ENCODE measurements around the gene PRPH2.
A peak's percentile ranks its signal among the peaks of the same experiment; 100 is the strongest.
"Not testable (repeated sequence)": the region's sequence is repeated elsewhere in the genome, so short reads cannot be mapped to it uniquely, and the experiment has no call there.

PRPH2 gene

DNA sequence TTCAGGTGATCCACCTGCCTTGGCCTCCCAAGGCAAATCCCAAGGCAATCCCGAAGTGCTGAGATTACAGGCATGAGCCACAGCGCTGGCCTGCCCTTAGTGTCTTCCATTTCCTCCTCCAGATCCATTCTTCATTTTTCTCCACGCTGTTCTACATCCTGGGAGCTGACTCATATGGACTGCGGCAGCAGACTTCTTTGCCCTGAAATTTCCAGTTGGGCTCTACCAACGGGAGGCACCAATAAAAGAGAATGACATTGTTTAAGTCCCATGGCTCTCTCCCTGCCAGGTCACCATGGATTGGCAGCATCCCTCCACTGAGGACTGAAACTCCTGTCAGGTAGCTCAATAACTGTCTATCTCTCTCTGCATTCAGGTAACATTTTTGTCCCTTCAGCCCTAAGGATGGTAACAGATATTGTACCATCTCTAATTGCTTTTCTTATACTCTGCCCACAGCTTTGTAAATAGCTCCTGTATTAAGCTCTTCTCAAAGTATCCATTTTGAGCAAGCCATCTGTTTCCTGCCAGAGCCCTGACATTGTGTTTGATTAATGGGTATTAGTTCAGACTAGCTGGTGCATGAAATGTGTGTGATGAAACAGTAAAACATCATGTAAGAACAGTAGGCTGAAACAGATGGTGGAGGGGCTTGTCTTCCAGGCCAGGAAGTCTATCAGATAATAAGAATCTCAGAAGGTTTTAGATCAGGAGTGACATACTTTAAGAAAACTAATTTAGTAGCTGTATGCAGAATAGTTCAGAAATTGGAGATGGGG lies 19.9 kb upstream of the PRPH2 start:
- peak; percentile 99 for DNase-seq

- DNase-seq: no peak
Observed at GRCh38 chr6:42740725-42741124, 18.3 kb upstream of the PRPH2 start.

DNA sequence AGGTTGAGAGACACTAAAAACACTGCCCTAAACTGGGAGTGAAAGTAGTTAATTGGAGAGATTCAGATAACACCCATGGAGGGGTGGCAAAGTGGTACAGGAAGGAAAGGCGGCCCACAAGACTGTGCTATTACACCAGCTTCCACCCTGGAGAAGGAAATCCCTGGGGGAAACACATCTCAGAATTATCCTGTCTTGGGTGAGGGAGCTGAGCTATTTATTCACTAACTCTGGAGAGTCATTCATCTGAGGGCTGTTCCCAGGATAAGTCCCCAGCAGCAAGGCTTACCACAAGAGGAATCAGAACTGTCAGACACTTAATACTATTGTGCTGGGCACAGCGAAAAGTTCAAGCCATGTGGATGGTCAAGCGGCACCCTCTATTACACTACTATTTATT lies 13.6 kb upstream of the PRPH2 start:
- peak; percentile 76 for DNase-seq

DNA sequence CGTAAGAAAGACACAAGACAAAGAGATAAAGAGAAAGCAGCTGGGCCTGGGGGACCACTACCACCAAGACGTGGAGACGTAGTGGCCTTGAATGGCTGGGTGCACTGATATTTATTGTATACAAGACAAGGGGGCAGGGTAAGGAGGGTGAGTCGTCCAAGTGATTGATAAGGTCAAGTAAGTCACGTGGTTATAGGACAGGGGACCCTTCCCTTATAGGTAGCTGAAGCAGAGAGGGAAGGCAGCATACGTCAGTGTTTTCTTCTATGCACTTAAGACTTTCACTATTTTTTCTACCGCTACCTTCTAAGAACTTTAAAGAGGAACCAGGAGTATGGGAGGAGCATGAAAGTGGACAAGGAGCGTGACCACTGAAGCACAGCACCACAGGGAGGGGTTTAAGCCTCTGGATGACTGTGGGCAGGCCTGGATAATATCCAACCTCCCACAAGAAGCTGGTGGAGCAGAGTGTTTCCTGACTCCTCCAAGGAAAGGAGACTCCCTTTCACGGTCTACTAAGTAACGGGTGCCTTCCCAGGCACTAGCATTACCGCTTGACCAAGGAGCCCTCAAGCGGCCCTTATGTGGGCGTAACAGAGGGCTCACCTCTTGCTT lies 11.6 kb upstream of the PRPH2 start:
- not testable (repeated sequence) for DNase-seq

GRCh38 chr6:42729731-42730130 lies 7.3 kb upstream of the PRPH2 start:
- DNase-seq: no peak

DNA sequence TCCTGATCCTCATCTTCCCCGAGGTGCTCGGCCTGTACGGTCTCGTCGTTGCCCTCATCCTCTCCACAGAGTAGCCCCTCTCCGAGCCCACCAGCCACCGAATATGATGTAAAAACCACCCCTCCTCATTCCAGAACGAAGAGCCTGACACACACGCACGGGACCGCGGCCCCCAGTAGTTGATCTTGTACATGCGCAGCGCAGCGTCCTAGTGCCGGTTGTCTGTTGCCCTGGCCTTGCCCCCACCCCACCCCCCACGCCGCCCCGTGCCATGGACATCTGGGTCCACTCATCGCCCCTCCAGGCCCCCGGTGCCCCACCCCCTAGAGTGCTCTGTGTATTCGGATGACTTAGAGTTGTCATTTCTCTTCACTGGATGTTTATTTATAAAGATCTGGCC lies 5.2 kb upstream of the PRPH2 start:
- no peak for DNase-seq

DNA sequence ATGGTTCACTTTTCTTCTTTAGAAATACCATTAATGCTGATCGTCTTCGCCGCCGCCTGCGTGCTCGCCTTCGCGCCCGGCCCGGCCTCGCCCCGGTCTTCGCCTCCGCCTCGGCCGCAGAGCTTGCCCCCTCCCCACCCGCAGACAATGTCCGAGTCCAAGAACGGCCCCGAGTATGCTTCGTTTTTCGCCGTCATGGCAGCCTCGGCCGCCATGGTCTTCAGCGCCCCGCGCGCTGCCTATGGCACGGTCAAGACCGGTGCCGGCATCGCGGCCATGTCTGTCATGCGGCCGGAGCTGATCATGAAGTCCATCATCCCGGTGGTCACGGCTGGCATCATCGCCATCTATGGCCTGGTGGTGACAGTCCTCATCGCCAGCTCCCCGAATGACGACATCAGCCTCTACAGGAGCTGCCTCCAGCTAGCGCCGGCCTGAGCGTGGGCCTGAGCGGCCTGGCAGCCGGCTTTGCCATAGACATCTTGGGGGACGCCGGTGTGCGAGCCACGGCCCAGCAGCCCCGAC lies 4.8 kb upstream of the PRPH2 start:
- DNase-seq: no peak

GRCh38 chr6:42726485-42727086 lies 4.2 kb upstream of the PRPH2 start:
- DNase-seq: peak; percentile 94

GRCh38 chr6:42726026-42726425 lies 3.6 kb upstream of the PRPH2 start:
- no peak for DNase-seq

GRCh38 chr6:42724825-42725224 lies 2.4 kb upstream of the PRPH2 start:
- no peak for DNase-seq

- DNase-seq: peak; percentile 37
Observed at GRCh38 chr6:42720739-42721138, 1.7 kb downstream of the PRPH2 start.

GRCh38 chr6:42715871-42716270 lies 6.5 kb downstream of the PRPH2 start:
- no peak for DNase-seq

DNA sequence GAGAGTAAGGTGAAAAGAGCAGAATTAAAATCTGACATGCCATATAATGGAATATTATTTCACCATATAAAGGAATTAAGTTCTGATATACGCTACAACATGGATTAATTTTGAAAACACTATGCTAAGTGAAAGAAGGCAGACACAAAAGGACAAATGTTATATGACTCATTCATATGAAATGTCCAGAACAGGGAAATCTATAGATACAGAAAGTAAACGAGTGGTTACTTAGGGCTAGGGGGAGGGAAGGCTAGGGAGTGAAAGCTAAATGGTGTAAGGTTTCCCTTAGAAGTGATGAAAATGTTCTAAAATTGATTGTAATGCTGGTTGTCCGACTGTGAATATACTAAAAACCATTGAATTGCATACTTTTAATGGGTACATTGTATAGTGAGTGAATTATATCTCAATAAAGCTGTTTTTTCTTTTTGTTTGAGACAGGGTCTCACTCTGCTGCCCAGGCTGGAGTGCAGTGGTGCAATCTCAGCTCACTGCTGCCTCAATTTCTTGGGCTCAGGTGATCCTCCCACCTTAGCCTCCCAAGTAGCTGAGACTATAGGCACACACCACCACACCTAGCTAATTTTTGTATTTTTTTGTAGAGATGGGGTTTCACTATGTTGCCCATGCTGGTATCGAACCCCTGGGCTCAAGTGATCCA lies 8.2 kb downstream of the PRPH2 start:
- no peak for DNase-seq

DNA sequence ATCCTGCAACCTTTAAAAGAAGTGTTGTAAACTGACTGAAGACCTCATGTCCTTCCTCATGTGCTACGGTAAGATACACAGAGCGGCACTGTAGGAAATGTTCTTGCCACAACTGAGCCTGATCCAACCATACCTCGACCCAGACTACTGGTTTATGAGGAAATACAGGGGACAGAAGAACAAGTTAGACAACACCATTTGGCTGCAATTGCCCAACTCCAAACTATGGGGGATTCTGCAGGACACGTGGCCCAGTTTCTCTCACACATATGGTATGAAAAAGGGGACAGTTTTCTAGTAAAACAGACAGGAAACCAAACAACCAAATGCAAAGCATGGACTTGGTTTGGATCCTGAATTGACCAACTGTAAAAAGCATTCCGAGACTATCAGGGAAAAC lies 10.5 kb downstream of the PRPH2 start:
- DNase-seq: no peak

- DNase-seq: peak; percentile 99
Observed at GRCh38 chr6:42710316-42710715, 12.1 kb downstream of the PRPH2 start.

DNA sequence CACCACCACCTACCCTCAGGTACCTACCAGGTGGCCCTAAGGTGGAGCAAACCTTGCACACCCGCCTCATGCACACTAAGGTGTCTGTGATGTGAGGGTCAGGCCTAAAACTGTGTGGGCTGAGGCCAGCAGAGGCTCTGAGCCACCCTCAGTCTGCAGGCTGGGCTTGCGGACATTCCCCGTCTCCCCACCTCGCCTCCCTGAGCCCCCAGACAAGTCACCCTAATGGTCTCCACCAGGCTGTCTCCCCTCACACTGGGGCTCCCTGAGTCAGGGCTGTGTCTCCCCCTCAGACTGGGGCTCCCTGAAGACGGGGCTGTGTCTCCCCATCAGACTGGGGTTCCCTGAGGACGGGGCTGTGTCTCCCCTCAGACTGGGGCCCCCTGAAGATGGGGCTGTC lies 12.5 kb downstream of the PRPH2 start:
- no peak for DNase-seq

- no peak for DNase-seq
Observed at GRCh38 chr6:42708096-42708495, 14.3 kb downstream of the PRPH2 start.

- no peak for DNase-seq
Observed at GRCh38 chr6:42707595-42707994, 14.8 kb downstream of the PRPH2 start.

- DNase-seq: no peak
Observed at GRCh38 chr6:42704937-42705374, 17.4 kb downstream of the PRPH2 start.

DNA sequence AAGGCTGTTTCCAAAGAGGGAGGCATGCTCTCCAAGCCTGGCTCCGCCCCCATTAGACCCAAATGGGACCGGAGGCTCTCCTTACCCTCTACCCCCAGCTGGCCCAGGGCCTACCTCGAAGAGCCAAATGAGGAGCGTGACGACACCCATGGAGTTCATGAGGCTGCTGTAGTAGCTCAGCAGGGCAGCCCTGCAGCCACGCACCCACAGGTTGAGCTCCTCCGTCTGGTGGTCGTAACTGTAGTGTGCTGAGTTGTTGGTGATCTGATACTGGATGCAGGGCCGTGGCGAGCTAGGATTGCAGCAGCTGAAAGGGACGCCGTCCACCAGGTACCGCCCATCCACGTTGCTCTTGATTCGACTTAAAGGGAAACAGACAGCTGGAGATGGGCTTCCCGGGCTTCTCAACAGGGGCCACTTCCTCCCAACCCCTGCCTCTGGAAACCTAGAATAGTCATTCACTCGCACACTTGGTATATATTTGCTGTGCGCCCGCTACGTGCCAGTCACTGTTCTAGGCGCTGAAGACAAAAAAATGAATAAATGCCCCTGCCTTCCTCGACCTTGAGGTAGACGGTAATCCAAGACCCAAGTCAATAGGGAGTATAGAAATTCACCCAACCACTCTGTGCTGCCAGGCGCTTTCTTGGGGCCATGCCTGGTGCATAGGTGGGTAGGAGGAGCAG lies 18.0 kb downstream of the PRPH2 start:
- peak; percentile 85 for DNase-seq

- not testable (repeated sequence) for DNase-seq
Observed at GRCh38 chr6:42702786-42703185, 19.6 kb downstream of the PRPH2 start.

DNA sequence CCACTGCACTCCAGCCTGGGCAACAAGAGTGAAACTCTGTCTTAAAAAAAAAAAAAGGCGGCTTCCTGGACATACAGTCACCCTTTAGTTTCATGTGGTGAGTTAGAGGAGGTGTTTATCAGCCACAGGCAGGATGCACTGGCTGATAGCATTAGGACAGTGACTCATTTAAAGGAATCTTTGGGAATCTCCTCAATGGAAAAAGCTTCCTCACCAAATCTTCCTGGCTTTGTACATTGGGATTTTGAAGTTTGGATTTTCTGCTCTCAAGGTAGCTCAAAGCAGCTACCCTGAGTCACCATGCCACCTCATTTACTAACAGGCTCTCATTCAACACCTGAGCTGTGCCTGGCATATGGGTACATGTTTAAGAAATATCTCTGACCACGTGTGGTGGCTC lies 20.2 kb downstream of the PRPH2 start:
- DNase-seq: no peak

- no peak for DNase-seq
Observed at GRCh38 chr6:42698217-42698616, 24.2 kb downstream of the PRPH2 start.
